ENCODE data around the gene SLC27A5.
"Not testable (repeated sequence)": the region's sequence is repeated elsewhere in the genome, so short reads cannot be mapped to it uniquely, and the experiment has no call there.

SLC27A5 gene

DNA sequence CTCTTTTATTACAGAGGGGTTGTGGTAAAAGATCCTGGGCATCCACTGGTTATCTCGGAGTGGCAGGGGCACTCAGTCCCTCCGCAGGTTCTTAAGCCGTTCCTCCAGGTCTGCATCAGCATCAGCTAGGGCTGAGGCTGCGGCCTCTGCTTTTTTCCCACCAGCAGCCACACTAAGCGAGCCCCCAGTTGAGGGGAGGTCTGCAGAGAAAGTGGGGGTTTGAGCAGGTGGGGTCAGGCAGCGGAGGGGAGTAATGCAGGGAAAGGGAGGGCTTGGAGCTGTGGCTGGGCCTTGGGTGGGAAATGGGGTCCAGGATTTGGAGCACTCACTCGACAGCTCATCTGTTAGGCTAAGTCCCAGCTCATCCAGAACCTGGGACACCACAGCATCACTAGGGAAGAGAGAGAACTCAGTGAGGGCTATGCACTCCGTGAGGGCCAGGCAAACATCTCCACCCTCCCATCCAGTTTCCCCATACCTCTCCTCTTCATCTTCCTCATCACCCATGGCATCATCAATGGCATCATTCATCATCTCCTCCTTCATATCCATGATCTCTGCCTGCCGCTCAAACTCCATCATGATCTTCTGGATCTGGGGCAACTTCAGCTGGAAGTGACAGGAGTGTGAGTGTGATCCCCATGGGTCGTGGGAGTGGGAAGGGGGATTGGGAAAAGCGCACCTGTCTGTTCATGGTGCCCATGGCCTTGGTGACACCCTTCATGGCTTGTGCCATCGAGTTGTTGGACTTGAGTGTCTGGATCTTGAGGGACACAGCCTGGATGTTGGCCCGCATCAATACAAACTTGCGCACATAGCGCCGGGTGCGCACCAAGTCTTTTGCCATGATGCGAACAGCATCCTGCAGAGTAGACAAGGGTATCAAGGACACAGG is 40.0 kb upstream of the SLC27A5 start:
- FAIRE-seq (no peak), DNase-seq (ENCODE audit: extremely low spot score, insufficient read length, low read depth) (no peak)

GRCh38 chr19:58551123-58551497 is 39.3 kb upstream of the SLC27A5 start:
- FAIRE-seq (no peak), DNase-seq (ENCODE audit: extremely low spot score, insufficient read length, low read depth) (no peak)

- no peak for FAIRE-seq
- DNase-seq (ENCODE audit: extremely low spot score, insufficient read length, low read depth) = no peak
Observed at GRCh38 chr19:58550362-58551122, 38.8 kb upstream of the SLC27A5 start.

- DNase-seq (ENCODE audit: extremely low spot score, insufficient read length, low read depth) (no peak), FAIRE-seq (no peak)
Observed at GRCh38 chr19:58549664-58550361, 38.0 kb upstream of the SLC27A5 start.

GRCh38 chr19:58548859-58549663 is 37.3 kb upstream of the SLC27A5 start:
- DNase-seq (ENCODE audit: extremely low spot score, insufficient read length, low read depth) (no peak), FAIRE-seq (no peak)

DNA sequence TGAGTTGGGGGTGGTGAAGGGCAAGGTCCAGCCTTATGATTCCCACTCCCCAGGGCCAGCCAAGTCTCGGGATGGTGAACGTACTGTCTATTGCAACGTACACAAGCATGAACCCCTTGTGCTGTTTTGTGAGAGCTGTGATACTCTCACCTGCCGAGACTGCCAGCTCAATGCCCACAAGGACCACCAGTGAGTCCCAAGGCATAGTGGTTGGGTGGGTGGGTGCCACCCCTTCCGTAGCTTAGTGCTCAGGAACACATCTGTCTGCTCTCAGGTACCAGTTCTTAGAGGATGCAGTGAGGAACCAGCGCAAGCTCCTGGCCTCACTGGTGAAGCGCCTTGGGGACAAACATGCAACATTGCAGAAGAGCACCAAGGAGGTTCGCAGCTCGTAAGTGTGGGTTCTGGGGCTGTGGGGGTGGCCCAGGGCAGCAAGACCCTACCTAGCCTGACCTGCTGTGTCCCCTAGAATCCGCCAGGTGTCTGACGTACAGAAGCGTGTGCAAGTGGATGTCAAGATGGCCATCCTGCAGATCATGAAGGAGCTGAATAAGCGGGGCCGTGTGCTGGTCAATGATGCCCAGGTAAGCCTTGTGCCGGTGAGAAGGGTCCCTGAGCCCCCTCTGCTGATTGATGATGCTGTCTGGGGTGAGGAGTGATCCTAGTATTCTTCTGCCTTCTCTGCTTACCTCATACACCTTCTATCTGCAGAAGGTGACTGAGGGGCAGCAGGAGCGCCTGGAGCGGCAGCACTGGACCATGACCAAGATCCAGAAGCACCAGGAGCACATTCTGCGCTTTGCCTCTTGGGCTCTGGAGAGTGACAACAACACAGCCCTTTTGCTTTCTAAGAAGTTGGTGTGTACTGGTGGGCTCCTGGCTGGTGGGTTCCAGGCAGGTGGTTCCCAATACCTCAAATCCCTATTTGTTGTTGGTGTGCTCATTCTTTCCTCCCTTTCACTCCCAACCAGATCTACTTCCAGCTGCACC is 35.8 kb upstream of the SLC27A5 start:
- FAIRE-seq = no peak
- DNase-seq (ENCODE audit: extremely low spot score, insufficient read length, low read depth) = no peak

DNA sequence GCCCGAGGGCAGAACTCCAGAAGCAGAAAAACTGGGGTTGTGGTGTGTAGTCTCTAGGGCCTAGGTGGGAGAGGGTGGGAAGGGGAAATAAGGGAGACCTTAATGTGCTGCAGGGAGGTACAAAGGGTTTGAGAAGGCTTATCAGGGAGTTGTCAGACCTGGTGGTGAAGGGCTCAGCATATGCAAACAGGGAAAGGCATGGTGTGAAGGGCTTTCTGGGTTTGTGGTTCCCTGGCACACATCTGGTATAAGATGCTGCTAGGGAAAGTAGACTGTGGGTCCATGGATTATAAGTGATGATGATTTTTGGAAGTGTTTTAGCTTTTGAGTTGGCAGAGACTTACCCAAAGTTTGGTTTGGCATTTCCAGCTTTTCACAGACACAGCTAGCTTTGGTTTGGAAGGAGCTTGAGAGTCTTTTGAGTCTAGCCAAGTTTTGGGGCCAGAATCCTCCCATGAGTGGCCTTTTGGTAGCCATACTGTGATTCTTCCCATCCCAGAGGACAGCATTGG is 34.3 kb upstream of the SLC27A5 start:
- FAIRE-seq (no peak), DNase-seq (ENCODE audit: extremely low spot score, insufficient read length, low read depth) (no peak)

DNA sequence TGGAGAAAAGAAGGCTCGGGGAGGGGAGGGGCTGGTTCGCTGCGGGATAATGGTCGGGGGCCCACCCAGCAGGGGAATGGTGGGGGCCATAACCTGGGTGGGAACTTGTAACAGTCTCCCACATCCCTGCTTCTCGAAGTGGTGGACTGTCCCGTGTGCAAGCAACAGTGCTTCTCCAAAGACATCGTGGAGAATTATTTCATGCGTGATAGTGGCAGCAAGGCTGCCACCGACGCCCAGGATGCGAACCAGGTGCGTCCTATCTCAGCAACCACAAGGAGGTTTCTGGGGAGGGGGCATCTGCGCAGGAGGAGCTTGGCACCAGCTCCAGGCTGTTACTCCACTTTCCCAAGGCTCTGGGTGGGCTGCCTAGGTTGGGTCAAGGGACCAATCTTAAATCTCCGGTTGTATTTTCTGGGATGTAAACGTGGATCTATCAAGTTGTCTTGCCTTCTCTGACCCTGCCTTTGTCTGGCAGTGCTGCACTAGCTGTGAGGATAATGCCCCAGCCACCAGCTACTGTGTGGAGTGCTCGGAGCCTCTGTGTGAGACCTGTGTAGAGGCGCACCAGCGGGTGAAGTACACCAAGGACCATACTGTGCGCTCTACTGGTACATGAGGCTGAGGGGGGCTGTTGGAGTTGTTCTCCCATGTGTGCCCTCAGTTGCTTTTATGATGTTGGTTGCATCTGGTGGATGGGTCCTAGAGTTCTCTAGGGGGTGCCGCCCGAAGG is 33.7 kb upstream of the SLC27A5 start:
- no peak for DNase-seq (ENCODE audit: extremely low spot score, insufficient read length, low read depth)
- FAIRE-seq = no peak

DNA sequence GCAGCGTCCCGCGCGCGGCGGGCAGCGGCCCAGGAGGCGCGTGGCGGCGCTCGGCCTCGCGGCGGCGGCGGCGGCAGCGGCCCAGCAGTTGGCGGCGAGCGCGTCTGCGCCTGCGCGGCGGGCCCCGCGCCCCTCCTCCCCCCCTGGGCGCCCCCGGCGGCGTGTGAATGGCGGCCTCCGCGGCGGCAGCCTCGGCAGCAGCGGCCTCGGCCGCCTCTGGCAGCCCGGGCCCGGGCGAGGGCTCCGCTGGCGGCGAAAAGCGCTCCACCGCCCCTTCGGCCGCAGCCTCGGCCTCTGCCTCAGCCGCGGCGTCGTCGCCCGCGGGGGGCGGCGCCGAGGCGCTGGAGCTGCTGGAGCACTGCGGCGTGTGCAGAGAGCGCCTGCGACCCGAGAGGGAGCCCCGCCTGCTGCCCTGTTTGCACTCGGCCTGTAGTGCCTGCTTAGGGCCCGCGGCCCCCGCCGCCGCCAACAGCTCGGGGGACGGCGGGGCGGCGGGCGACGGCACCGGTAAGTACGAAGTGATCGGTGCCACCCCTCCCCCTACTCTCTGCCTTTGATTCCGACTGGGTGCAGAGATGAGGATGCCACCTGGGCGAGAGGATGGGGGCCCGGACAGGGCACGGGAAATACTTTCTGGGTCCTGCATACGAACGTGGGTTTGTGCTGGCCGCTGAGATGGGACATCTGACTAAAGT is 32.9 kb upstream of the SLC27A5 start:
- DNase-seq (ENCODE audit: extremely low spot score, insufficient read length, low read depth) = peak; percentile 80
- no peak for FAIRE-seq

DNA sequence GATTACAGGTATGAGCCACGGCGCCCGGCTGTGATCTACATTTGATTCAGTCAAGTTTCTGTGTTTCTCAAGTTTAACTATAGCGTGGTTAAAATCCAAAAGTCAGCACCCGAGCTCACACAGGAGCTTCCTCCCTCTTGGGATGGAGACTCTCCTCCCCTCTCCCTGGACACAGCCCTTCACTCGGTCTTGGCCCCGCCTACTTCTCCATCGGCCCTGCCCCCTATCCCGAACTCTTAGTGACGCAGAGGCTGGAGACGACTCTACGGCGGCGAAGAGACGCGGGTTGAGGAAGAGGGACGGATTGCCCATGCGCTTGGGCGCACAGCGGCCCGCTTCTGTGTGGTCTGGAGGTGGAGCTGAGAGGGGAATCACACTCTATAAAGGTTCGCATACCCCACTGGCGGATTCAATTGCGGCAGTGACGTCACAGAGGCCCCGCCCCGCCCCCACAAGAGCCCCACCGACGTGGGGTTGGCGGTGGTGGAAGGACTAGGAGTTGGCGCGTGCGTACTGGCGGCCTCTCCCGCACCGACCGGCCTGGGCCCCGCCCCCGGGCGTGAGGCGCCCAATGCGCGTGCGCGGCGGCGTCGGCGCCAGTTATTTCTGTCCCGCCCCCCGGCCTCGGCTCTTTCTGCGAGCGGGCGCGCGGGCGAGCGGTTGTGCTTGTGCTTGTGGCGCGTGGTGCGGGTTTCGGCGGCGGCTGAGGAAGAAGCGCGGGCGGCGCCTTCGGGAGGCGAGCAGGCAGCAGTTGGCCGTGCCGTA is 32.2 kb upstream of the SLC27A5 start, which contains the start of gene TRIM28:
TRIM28 (plus strand) TSS at position 239 of the 765 bp plus-strand sequence. CDS start 694 bp downstream, outside the sequence.
- peak; percentile 97 for FAIRE-seq
- peak; percentile 98 for DNase-seq (ENCODE audit: extremely low spot score, insufficient read length, low read depth)

DNA sequence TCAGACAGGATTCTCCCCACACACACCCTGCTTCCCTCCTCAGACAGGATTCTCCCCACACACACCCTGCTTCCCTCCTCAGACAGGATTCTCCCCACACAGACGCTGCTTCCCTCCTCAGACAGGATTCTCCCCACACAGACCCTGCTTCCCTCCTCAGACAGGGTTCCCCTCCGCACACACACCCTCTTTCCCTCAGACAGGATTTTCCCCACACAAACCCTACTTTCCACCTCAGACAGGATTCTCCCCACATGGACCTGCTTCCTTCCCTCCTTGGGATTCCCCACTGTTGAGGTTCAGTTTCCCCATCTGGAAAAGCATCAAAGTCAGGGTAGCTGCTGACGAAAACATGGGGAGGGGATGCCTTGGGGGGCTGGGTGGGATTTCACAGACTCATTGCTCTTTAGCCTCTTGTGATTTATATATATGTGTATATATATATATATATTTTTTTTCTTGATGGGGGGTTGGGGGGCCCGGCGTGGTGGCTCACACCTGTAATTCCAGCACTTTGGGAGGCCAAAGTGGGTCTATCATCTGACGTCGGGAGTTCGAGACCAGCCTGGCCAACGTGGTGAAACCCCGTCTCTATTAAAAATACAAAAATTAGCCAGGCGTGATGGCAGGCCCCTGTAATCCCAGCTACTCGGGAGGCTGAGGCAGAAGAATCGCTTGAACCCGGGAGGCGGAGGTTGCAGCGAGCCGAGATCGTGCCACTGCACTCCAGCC is 31.0 kb upstream of the SLC27A5 start:
- not testable (repeated sequence) for FAIRE-seq; DNase-seq (ENCODE audit: extremely low spot score, insufficient read length, low read depth)

GRCh38 chr19:58539169-58539559 is 27.4 kb upstream of the SLC27A5 start:
- not testable (repeated sequence) for DNase-seq (ENCODE audit: extremely low spot score, insufficient read length, low read depth); FAIRE-seq

DNA sequence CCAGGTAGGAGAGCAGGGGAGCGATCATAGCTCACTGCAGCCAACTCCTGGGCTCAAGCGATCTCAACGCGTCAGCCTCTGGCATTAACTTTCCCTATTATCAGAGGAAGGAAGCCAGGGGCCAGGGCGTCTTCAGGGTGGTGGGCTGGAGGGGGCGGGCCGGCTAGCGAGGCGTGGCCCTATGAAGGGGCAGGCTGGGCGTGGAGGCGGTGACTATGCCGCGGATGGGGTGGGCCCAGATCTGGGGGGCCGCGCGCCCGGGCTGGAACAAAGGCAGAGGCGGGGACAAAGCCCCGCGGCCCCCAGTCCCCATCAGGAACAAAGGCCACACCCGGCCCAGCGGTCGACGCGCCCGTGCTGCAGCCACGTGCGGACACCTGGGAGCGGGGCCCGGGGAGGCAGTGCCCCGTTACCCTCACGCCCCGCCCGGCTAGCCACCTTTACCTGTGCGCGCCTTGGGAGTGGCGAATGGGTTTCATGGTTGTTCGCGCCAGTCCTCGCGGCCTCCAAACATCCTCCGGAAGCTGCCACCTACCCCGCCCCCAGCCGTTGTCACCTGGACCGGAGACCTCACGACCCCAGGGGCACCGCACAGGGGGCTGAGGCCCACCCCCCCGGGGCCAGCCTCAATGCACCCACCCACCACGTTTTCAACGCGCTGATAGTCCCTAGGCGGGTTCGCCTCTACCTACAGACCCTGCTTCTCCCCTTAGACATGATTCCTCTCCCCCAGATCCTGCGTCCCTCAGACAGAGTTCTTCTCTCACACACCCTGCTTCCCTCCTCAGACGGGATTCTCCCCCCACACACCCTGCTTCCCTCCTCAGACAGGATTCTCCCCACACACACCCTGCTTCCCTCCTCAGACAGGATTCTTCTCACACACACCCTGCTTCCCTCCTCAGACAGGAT is 26.7 kb upstream of the SLC27A5 start:
- FAIRE-seq (no peak), DNase-seq (ENCODE audit: extremely low spot score, insufficient read length, low read depth) (no peak)

GRCh38 chr19:58536852-58537798 is 25.3 kb upstream of the SLC27A5 start:
- FAIRE-seq = no peak
- no peak for DNase-seq (ENCODE audit: extremely low spot score, insufficient read length, low read depth)
